ENCODE data around the gene OSBPL6.
"Not testable (repeated sequence)": the region's sequence is repeated elsewhere in the genome, so short reads cannot be mapped to it uniquely, and the experiment has no call there.

OSBPL6 gene

DNA sequence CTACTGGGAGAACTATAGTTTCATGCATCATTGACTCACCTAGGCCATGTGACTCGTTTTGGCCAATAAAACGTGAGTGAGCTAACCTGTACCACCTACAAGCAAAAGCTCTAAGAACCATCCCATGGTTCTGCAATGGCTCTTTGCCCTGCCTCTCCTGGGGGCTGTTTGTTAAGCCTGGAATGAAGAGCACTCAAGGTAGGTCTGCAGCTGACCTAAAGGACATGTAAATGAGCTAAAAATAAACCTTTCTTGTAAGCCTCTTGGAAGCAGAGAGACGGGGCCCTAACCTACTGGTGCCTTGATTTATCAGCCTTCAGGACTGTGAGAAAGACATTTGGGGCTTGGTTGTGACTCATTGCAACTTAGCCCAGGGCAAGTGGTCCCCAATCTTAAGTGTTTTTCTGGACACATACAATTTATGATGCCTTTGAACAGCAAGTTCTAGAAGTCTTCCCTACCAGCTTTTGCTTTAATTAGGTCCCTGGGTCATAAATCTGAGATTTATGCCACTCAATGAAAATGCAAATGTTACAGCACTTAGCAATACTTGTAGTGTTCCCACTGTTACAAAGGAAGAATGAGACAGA, 107.4 kb downstream of the OSBPL6 start:
- DNase-seq (ENCODE audit: low read depth in 2 of 2) = no peak

- no peak for DNase-seq (ENCODE audit: low read depth in 2 of 2)
Observed at GRCh38 chr2:178304333-178304732, 110.0 kb downstream of the OSBPL6 start.

GRCh38 chr2:178306352-178307073, 112.2 kb downstream of the OSBPL6 start:
- no peak for DNase-seq (ENCODE audit: low read depth in 2 of 2)

DNA sequence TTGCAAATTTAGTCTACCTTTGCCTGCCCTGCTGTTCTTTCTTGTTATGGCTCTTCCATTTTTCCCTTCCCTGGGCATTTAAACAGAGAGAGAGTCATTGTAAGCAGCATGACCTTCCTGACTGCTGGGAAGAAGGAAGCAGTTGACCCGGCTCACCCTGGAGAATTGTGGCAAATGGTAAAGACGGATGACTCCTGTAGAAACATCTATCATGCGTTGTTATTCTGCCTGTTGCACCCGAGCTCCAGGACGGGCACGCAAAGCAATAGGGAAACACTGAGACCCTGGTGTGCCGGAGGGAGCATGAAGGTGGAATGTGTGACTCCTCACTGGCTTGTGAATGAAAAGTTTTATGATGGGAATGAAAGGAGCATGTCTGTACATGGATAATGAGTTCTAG, 113.3 kb downstream of the OSBPL6 start:
- no peak for DNase-seq (ENCODE audit: low read depth in 2 of 2)

- DNase-seq (ENCODE audit: low read depth in 2 of 2) = no peak
Observed at GRCh38 chr2:178309541-178309940, 115.2 kb downstream of the OSBPL6 start.

- no peak for DNase-seq (ENCODE audit: low read depth in 2 of 2)
Observed at GRCh38 chr2:178315078-178315477, 120.8 kb downstream of the OSBPL6 start.

- DNase-seq (ENCODE audit: low read depth in 2 of 2) = no peak
Observed at GRCh38 chr2:178315488-178315948, 121.2 kb downstream of the OSBPL6 start.

DNA sequence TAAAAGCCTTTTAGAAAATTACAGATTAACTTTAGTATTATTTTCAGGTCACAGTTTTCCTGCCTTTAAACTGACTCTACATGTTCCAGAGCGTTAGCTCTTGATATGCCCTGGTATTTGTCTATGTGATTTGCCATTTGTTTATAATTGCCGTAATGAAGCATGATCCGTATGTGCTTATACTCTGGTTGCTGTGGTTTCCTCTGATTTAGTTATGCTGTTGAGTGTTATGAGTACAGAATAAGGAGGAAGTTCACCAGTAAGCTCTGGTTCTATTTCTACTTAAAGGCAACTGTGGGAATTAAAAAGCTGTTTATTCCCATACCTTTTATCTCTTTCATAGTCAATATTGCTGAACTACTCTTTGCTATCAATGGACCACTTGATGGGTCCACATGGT, 123.5 kb downstream of the OSBPL6 start:
- DNase-seq (ENCODE audit: low read depth in 2 of 2) = no peak

DNA sequence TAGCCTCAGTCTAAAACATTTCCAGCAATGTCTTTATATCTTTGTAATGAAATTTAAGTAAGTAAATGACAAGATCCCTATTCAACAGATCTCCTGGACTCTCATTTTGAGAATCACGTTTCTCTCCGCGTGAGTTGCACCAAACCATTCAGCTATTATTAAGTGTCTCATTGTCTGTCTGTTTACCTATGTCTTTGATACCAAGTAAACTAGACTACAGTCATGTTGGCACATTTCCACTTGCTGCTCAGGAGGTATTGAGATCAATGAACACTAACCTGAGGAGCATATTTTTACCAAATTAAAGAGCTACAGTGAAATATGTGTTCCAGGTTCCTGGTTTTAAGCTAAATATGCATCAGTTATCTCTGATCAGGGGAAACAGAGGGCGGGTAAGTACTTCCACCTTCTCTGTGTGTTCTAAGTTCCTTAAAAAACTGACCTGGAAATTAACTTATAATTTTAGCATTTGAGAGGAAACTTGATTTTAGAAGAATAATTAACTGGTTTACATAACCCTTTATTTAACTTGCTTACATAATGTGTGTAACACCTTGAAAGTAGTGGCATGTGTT, 125.8 kb downstream of the OSBPL6 start:
- no peak for DNase-seq (ENCODE audit: low read depth in 2 of 2)

DNA sequence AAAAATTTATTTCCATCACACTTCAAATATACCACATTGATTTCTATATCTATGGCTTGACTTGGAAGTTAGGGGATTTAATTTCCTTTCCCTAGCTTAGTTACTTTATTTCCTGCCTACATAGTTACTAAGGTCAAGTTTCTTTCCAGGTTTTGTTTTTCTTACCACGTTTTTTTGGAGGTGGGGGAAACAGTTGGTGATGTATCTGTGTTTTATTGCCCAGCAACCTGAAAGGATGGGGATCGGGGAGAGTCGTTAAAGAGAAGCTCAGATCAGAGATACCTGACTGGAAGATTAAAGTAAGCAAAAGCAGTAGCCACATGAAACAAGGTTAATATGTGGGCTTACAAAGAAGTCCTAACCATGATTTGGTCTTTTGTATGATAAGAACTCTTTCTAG, 127.8 kb downstream of the OSBPL6 start:
- no peak for DNase-seq (ENCODE audit: low read depth in 2 of 2)

DNA sequence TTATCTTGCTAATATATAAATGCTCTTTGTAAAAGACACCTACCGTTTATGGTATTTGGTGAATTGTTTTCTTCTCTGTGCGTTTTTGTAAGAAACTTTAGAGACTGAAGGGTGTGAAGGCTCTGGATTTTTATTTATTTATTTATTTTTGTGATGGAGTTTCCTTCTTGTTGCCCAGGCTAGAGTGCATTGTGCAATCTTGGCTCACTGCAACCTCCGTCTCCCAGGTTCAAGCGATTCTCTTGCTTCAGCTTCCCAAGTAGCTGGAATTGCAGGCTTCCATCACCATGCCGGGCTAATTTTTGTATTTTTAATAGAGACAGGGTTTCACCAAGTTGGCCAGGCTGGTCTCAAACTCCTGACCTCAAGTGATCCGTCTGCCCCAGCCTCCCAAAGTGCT, 129.0 kb downstream of the OSBPL6 start:
- not testable (repeated sequence) for DNase-seq (ENCODE audit: low read depth in 2 of 2)

GRCh38 chr2:178324077-178324476, 129.8 kb downstream of the OSBPL6 start:
- no peak for DNase-seq (ENCODE audit: low read depth in 2 of 2)

DNA sequence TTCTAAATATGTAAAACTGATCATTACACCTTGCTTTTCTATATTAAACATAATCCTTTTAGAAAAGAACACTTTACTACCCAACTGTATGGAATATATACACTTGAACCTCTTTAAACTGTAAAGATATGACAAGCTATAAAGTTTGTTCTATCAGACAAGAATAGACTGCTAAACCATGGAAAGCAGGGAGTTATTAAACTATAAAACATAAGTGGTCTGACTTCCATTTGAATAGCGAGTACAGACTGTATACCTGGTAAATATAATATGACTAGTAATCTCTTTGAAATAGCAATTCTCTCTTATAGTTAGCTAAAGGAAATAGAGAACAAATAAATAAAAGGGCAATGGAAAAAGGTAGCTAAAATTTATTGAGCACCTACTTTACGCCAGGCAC, 131.0 kb downstream of the OSBPL6 start:
- DNase-seq (ENCODE audit: low read depth in 2 of 2) = no peak

DNA sequence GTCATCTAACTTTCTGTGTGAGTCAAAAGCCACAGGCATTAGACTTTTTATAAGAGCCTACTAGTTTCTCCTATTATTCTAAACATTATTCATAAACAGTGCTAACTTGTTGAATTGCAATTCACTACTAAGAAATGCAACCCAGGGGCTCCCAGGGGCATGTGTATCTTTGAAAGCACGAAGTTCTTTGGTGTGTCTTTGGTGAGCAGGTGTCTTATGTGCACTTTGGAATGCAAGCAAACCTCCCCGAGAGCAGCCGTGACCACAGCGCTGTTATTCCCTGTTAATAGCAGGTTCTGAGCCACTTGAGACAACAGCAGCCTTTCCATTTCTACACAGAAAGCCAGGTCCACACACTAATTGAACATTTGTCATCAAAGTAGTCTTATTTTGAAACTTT, 133.2 kb downstream of the OSBPL6 start:
- DNase-seq (ENCODE audit: low read depth in 2 of 2) = no peak

- DNase-seq (ENCODE audit: low read depth in 2 of 2) = no peak
Observed at GRCh38 chr2:178328037-178328436, 133.7 kb downstream of the OSBPL6 start.

DNA sequence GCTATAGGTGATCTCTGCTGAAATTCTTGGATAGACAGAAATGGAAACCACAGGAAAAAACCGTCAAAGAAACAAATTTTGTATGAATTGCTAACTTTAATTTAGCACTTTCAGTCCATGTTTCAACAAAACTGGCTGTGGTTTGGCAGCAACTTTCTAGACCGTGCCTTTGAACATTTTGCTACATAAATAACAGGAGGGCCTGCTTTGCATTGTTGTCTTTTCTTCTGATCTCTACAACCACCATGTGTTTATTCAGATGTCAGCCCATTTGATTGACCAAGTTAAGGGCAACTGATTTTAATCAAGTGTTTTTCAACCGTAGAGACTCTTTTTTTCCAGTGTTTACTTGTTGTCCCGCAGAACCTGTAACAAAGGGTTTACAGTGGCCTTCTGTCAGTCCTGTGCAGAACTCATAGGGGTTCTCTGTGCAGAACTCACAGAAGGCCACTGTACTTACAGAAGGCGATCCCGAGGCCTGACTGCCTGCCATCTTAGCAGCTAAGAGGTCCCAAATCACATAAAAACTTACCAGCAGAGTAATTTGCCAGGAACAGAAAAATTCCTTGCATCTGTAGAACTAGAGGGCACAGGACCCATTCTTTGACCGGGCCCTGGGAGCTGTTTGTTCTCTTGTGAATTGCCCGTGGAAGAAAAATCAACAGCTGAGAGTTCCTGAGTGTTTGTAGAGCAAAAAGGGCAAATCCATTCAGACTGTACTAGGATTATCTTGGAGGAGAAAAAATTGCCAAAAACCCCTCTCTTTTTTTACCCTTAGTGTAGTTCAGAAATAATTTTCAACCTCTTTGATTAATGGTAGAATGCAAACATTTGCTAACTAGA, 136.1 kb downstream of the OSBPL6 start:
- no peak for DNase-seq (ENCODE audit: low read depth in 2 of 2)

- DNase-seq (ENCODE audit: low read depth in 2 of 2) = no peak
Observed at GRCh38 chr2:178331474-178332432, 137.4 kb downstream of the OSBPL6 start.

DNA sequence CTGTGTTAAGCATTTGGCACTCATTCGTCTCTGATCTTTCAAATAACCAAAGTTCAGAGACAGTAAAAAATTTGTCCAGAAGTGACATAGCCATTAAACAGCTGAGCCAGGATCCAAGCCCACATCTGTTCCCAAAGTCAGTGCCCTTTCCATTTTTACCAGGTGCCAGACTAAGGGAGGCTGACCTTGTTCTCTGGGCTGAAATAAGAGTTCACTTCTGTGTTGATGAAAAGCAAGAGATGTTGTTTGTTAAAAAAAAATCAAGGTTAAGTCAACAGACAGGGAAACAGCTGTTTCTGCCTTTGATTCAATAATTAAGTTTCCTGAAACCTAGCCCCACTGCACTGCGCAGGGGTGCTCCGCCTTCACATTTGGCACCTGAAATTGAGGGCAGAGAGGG, 139.5 kb downstream of the OSBPL6 start:
- no peak for DNase-seq (ENCODE audit: low read depth in 2 of 2)

DNA sequence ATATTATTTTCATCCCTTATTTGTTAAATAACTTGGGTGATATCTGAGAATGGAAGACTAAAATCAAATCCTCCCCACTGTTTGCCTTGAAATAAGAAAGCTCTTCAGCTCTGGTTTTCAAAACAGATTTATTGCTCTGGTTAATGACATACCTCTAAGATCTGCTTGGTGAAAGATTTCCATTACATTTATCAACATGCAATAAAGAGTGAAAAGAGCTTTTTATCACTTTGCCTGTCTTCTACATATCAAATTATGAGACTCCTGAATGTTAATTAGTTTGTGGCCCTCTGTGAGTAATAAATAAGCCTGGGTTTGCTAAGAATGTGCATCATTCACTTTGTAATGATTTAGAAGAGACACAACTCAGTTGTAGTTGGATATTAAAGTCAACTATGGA, 140.9 kb downstream of the OSBPL6 start:
- no peak for DNase-seq (ENCODE audit: low read depth in 2 of 2)

DNA sequence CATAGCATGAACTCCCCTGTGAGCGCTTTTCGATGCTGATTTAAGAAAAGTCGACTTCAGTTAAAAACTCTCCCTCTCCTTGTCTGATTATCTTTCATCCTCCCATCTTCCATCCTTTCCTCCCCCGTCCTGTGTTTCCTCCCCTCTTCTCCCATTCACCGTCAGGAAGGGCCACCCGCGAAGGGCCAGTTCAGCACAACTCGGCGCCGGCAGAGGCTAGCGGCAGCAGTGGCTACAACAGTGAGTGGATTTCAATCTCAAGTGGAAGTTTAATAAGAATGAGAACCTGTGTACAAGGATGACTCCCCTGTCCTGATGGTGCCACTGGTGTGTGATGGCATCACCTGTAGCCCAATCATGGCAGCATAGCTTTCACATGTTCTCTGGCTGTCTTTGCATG, 149.8 kb downstream of the OSBPL6 start:
- no peak for DNase-seq (ENCODE audit: low read depth in 2 of 2)

- DNase-seq (ENCODE audit: low read depth in 2 of 2) = no peak
Observed at GRCh38 chr2:178345951-178346350, 151.6 kb downstream of the OSBPL6 start.

All from stimulated activated CD4-positive, alpha-beta T cell treated with anti-CD3 and anti-CD28 coated beads, Interleukin-1b, Interleukin-23, amount 100 ng/mL, for 1 hour (primary cell).